Astrocyte (in vitro differentiated cells and primary cell): ENCODE data around the gene RAB39B. TPM values are rescaled to one million over a fixed set of nuclear protein-coding genes. Genes with fewer than 3 reads are reported as not detected.

Experiments
- DNase-seq: peaks from one replicate; pipeline ENCODE4 v3.0.0-alpha.2; 2010; ENCODE audit warnings: low read depth
- FAIRE-seq: peaks from 2 replicates; lab custom pipeline; 2011; peaks lifted over from hg19 to GRCh38; lab: Jason Lieb, UNC
- H2AFZ ChIP-seq: 2 replicates; pipeline ENCODE4 v1.6.0; 2012; ENCODE audit warnings: low read depth, low read length, inconsistent platforms
- H3K27ac ChIP-seq: 2 replicates; pipeline ENCODE4 v1.5.1; 2011; ENCODE audit warnings: low read depth, low read length, inconsistent platforms
- H3K27me3 ChIP-seq: 2 replicates; pipeline ENCODE4 v1.6.0; 2011; ENCODE audit warnings: low read length, inconsistent platforms; ENCODE audit not compliant: insufficient read depth
- H3K36me3 ChIP-seq: 2 replicates; pipeline ENCODE4 v1.5.1; 2011; ENCODE audit warnings: low read length, inconsistent platforms; ENCODE audit not compliant: insufficient read depth
- H3K4me1 ChIP-seq: 2 replicates; pipeline ENCODE4 v1.5.1; 2011; ENCODE audit warnings: low read length, inconsistent platforms; ENCODE audit not compliant: insufficient read depth
- H3K4me2 ChIP-seq: 2 replicates; pipeline ENCODE4 v1.6.0; 2012; ENCODE audit warnings: low read length, inconsistent platforms
- H3K4me3 ChIP-seq: 2 replicates; pipeline ENCODE4 v1.5.1; 2011; ENCODE audit warnings: low read depth, mild to moderate bottlenecking, low read length, inconsistent platforms; ENCODE audit not compliant: insufficient read depth
- H3K79me2 ChIP-seq: 2 replicates; pipeline ENCODE4 v1.6.0; 2012; ENCODE audit warnings: mild to moderate bottlenecking, low read length, inconsistent platforms; ENCODE audit not compliant: insufficient read depth
- H3K9ac ChIP-seq: 2 replicates; pipeline ENCODE4 v1.6.0; 2012; ENCODE audit warnings: mild to moderate bottlenecking, low read length, inconsistent platforms
- H3K9me3 ChIP-seq: 2 replicates; pipeline ENCODE4 v1.5.1; 2012; ENCODE audit warnings: low read depth, mild to moderate bottlenecking, low read length, inconsistent platforms; ENCODE audit not compliant: insufficient read depth
- H4K20me1 ChIP-seq: 2 replicates; pipeline ENCODE4 v1.6.0; 2012; ENCODE audit warnings: low read length, inconsistent platforms; ENCODE audit not compliant: insufficient read depth
- H3K27ac Mint-ChIP-seq: one replicate; pipeline ENCODE4 v1.8.0; 2021; ENCODE audit warnings: mild to moderate bottlenecking, mixed read lengths; ENCODE audit not compliant: unreplicated experiment
- H3K27me3 Mint-ChIP-seq: one replicate; pipeline ENCODE4 v1.8.0; 2021; ENCODE audit warnings: low read depth, mixed read lengths; ENCODE audit not compliant: unreplicated experiment
- H3K36me3 Mint-ChIP-seq: one replicate; pipeline ENCODE4 v1.8.0; 2021; ENCODE audit warnings: low read depth, mixed read lengths; ENCODE audit not compliant: unreplicated experiment
- H3K4me1 Mint-ChIP-seq: one replicate; pipeline ENCODE4 v1.8.0; 2021; ENCODE audit warnings: low read depth, mixed read lengths; ENCODE audit not compliant: unreplicated experiment
- H3K4me3 Mint-ChIP-seq: one replicate; pipeline ENCODE4 v1.8.0; 2021; ENCODE audit warnings: mild to moderate bottlenecking, moderate library complexity, mixed read lengths; ENCODE audit not compliant: unreplicated experiment
- H3K9me3 Mint-ChIP-seq: one replicate; pipeline ENCODE4 v1.8.0; 2021; ENCODE audit warnings: mild to moderate bottlenecking, mixed read lengths; ENCODE audit not compliant: unreplicated experiment
- CTCF ChIP-seq: IDR thresholded peaks from 2 replicates; pipeline ENCODE4 v1.5.1; 2011; ENCODE audit warnings: low read depth, mild to moderate bottlenecking, inconsistent platforms, low read length, moderate library complexity; ENCODE audit not compliant: insufficient read depth
- EZH2 ChIP-seq: IDR thresholded peaks from 2 replicates; pipeline ENCODE4 v1.6.1; 2012; ENCODE audit warnings: mild to moderate bottlenecking, low read length, inconsistent platforms; ENCODE audit not compliant: insufficient read depth
- total RNA-seq: library from RNA; stranded (reverse); gene quantifications from 2 replicates; pipeline ENCODE4 v1.2.1, GENCODE V29; 2021

RAB39B gene
- total RNA-seq, 1 donor from 2014 or later = 1.5 TPM

DNA sequence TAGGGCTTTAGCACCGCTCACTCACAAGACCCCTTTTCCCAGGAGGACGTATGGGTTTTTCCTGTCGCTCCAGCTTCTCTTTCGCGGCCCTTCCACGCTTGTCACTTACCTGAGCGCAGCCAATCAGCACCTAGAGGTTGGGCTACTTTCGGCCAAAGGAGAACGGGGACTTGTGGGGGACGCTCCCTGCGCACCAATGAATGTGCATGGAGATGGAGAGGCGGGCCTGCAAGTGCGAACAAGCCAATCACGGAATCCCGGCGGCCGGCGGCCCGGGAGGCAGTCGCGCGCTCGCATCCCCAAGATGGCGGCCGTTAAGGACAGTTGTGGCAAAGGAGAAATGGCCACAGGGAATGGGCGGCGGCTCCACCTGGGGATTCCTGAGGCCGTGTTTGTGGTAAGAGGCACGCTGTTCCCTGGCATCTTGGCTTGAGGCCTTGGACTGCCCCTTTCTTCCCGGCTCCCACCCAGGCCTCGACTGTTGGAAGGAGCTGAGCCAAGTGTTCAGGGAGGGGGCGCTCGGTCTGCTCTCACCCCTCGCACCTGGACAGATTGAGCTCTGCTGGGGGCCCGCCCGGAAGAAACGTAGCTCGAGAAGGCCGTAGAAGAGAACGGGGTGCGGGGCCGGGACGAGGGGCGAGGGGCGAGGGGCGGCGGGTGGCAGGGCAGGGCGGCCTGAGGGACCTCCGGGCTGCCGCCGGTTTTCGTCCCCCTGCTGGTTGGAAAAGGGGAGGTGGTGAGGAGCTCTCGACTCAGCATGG, 47.9 kb downstream of the RAB39B start, which contains the start of gene VBP1:
Gene VBP1 (plus strand): TSS at position 282 of the 761 bp plus-strand sequence. CDS start 23 bp downstream, at position 305.
- H2AFZ ChIP-seq = peak within 1 kb of the TSS; percentile 98
- peaks cover 5% of the 10 kb centered on the region for H3K4me1 ChIP-seq
- H3K9ac ChIP-seq = peak within 1 kb of the TSS; percentile 97
- H3K4me3 ChIP-seq = peak within 1 kb of the TSS; percentile 89
- H4K20me1 ChIP-seq = peaks cover 15% of the 10 kb centered on the region
- H3K27me3 Mint-ChIP-seq = no peaks in the 10 kb centered on the region
- H3K36me3 ChIP-seq = peaks cover 3% of the 10 kb centered on the region
- H3K9me3 ChIP-seq = no peaks in the 10 kb centered on the region
- TF ChIP-seq EZH2 (no peak), CTCF (no peak)
- peak; percentile 95 for DNase-seq
- FAIRE-seq = peak; percentile 59
- H3K27me3 ChIP-seq = no peaks in the 10 kb centered on the region
- no peaks in the 10 kb centered on the region for H3K9me3 Mint-ChIP-seq
- no peaks in the 10 kb centered on the region for H3K36me3 Mint-ChIP-seq
- peak within 1 kb of the TSS; percentile 91 for H3K27ac ChIP-seq
- peaks cover 44% of the 10 kb centered on the region for H3K79me2 ChIP-seq
- H3K4me1 Mint-ChIP-seq = peaks cover 3% of the 10 kb centered on the region
- peak within 1 kb of the TSS; percentile 90 for H3K27ac Mint-ChIP-seq
- peak within 1 kb of the TSS; percentile 98 for H3K4me3 Mint-ChIP-seq
- H3K4me2 ChIP-seq = peak within 1 kb of the TSS; percentile 95

- Mint-ChIP-seq H3K27me3 (no peaks in the 10 kb centered on the region), H3K27ac (no peak overlapping the region), H3K9me3 (no peaks in the 10 kb centered on the region), H3K4me3 (peak overlapping the region; percentile 98), H3K4me1 (peaks cover 3% of the 10 kb centered on the region), H3K36me3 (no peaks in the 10 kb centered on the region)
- peak overlapping the region; percentile 97 for H3K9ac ChIP-seq
- peak overlapping the region; percentile 91 for H3K27ac ChIP-seq
- FAIRE-seq = no peak
- H2AFZ ChIP-seq = peak overlapping the region; percentile 97
- H3K4me2 ChIP-seq = peak overlapping the region; percentile 85
- TF ChIP-seq EZH2 (no peak), CTCF (no peak)
- H3K27me3 ChIP-seq = no peaks in the 10 kb centered on the region
- no peaks in the 10 kb centered on the region for H3K9me3 ChIP-seq
- peaks cover 15% of the 10 kb centered on the region for H4K20me1 ChIP-seq
- H3K4me1 ChIP-seq = peaks cover 5% of the 10 kb centered on the region
- H3K4me3 ChIP-seq = peak overlapping the region; percentile 89
- peaks cover 41% of the 10 kb centered on the region for H3K79me2 ChIP-seq
- DNase-seq = no peak
- H3K36me3 ChIP-seq = peaks cover 3% of the 10 kb centered on the region
Observed at GRCh38 chrX:155215443-155216178, 48.7 kb downstream of the RAB39B start.
